Loucy (cell line): Measurements from ENCODE around the gene CCDC122.

ENCODE experiments used
- CTCF ChIP-seq: fragments of 200-600 bp; sonication (generic); conservative IDR thresholded peaks from 2 replicates; pipeline ENCODE4 v1.5.1; 2014; ENCODE audit warnings: mild to moderate bottlenecking, antibody characterized with exemption, low read length
- EZH2phosphoT487 ChIP-seq: fragments of 200-600 bp; IDR thresholded peaks from 2 replicates; pipeline ENCODE4 v1.6.1; 2018; ENCODE audit warnings: antibody characterized with exemption, mild to moderate bottlenecking, moderate library complexity, borderline replicate concordance

GRCh38 chr13:43808676-43809075 is 70.9 kb downstream of the CCDC122 start:
- TF ChIP-seq CTCF (no peak), EZH2phosphoT487 (no peak)
